Activated effector memory CD4-positive, alpha-beta T cell treated with anti-CD3 and anti-CD28 coated beads, Interleukin-2, amount 50 U/mL, for 16 hours (primary cell): ENCODE data around the gene MMEL1.
"Not testable (repeated sequence)": the region's sequence is repeated elsewhere in the genome, so short reads cannot be mapped to it uniquely, and the experiment has no call there.

ENCODE experiments used
- DNase-seq: peaks from one replicate; pipeline ENCODE4 v3.0.0-alpha.2; 2020

Gene MMEL1

GRCh38 chr1:2632561-2633361, at the start of gene MMEL1:
MMEL1 (minus strand) TSS chr1:2633016; CDS start chr1:2629484, 3,532 bp downstream.
- no peak for DNase-seq

GRCh38 chr1:2676726-2677125, 43.9 kb upstream of the MMEL1 start:
- not testable (repeated sequence) for DNase-seq

- DNase-seq: not testable (repeated sequence)
Measured at GRCh38 chr1:2671656-2672055, 38.8 kb upstream of the MMEL1 start.

- DNase-seq: peak; percentile 58
Measured at GRCh38 chr1:2659806-2660205, 27.0 kb upstream of the MMEL1 start.

- not testable (repeated sequence) for DNase-seq
Measured at GRCh38 chr1:2657909-2658308, 25.1 kb upstream of the MMEL1 start.

GRCh38 chr1:2657124-2657523, 24.3 kb upstream of the MMEL1 start:
- not testable (repeated sequence) for DNase-seq

GRCh38 chr1:2655598-2656434, 23.0 kb upstream of the MMEL1 start:
- peak; percentile 68 for DNase-seq

GRCh38 chr1:2654443-2654948, 21.7 kb upstream of the MMEL1 start:
- peak; percentile 67 for DNase-seq

GRCh38 chr1:2653741-2654442, 21.1 kb upstream of the MMEL1 start:
- DNase-seq: peak; percentile 77

GRCh38 chr1:2652926-2653571, 20.2 kb upstream of the MMEL1 start:
- peak; percentile 75 for DNase-seq

- peak; percentile 62 for DNase-seq
Measured at GRCh38 chr1:2652152-2652925, 19.5 kb upstream of the MMEL1 start.

- peak; percentile 58 for DNase-seq
Measured at GRCh38 chr1:2650967-2651645, 18.3 kb upstream of the MMEL1 start.

- no peak for DNase-seq
Measured at GRCh38 chr1:2646837-2647236, 14.0 kb upstream of the MMEL1 start.

- DNase-seq: peak; percentile 41
Measured at GRCh38 chr1:2645776-2646175, 13.0 kb upstream of the MMEL1 start.

GRCh38 chr1:2645143-2645542, 12.3 kb upstream of the MMEL1 start:
- DNase-seq: peak; percentile 58

GRCh38 chr1:2644591-2645101, 11.8 kb upstream of the MMEL1 start:
- DNase-seq: peak; percentile 54

- peak; percentile 60 for DNase-seq
Measured at GRCh38 chr1:2644171-2644570, 11.4 kb upstream of the MMEL1 start.

- peak; percentile 61 for DNase-seq
Measured at GRCh38 chr1:2643414-2644077, 10.7 kb upstream of the MMEL1 start.

GRCh38 chr1:2642560-2643413, 10.0 kb upstream of the MMEL1 start:
- DNase-seq: peak; percentile 98
